22Rv1 (cell line): ENCODE data around the gene DCAF17.
"Not testable (repeated sequence)": the region's sequence is repeated elsewhere in the genome, so short reads cannot be mapped to it uniquely, and the experiment has no call there.

Source experiments
- H3K27ac ChIP-seq: fragments of 450-650 bp; 2 replicates; pipeline ENCODE4 v1.5.1; 2017
- CTCF ChIP-seq: fragments of 450-650 bp; IDR thresholded peaks from 2 replicates; pipeline ENCODE4 v1.5.1; 2017; ENCODE audit warnings: mild to moderate bottlenecking
- ZFX ChIP-seq: fragments of 450-650 bp; IDR thresholded peaks from 2 replicates; pipeline ENCODE4 v1.6.1; 2017; ENCODE audit warnings: antibody characterized with exemption, borderline replicate concordance

Gene DCAF17

DNA sequence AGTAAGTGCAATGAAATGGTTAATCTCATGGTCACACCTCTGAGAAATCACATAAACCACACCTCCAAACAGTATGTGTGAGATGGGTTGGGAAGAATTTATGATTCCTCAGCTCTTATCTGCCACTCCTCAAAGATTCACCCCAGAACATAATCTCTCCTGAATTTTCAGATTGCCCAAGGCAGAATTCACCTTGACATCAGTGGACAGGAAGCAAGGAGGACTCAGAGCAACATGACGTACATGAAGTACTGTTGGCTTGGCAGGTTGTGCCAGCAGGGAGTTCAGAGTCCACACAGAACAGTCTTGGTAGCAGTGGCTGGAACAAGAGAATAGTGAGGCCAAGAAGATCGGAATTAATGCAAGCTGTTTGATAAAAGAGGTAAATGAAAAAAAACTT, 56.6 kb downstream of the DCAF17 start:
- H3K27ac ChIP-seq, result no peak overlapping the region
- TF ChIP-seq ZFX (no peak), CTCF (no peak)

- TF ChIP-seq ZFX (no peak), CTCF (no peak)
- H3K27ac ChIP-seq, result no peak overlapping the region
These were observed 57.3 kb downstream of the DCAF17 start for GRCh38 chr2:171491292-171491691.

GRCh38 chr2:171492664-171493063, 58.6 kb downstream of the DCAF17 start:
- TF ChIP-seq CTCF (no peak), ZFX (no peak)
- H3K27ac ChIP-seq, result no peak overlapping the region

GRCh38 chr2:171497664-171498063, 63.6 kb downstream of the DCAF17 start:
- not testable (repeated sequence) for H3K27ac ChIP-seq

GRCh38 chr2:171505374-171505773, 71.3 kb downstream of the DCAF17 start:
- no peak for TF ChIP-seq ZFX
- TF ChIP-seq CTCF, result no peak
- no peak overlapping the region for H3K27ac ChIP-seq

DNA sequence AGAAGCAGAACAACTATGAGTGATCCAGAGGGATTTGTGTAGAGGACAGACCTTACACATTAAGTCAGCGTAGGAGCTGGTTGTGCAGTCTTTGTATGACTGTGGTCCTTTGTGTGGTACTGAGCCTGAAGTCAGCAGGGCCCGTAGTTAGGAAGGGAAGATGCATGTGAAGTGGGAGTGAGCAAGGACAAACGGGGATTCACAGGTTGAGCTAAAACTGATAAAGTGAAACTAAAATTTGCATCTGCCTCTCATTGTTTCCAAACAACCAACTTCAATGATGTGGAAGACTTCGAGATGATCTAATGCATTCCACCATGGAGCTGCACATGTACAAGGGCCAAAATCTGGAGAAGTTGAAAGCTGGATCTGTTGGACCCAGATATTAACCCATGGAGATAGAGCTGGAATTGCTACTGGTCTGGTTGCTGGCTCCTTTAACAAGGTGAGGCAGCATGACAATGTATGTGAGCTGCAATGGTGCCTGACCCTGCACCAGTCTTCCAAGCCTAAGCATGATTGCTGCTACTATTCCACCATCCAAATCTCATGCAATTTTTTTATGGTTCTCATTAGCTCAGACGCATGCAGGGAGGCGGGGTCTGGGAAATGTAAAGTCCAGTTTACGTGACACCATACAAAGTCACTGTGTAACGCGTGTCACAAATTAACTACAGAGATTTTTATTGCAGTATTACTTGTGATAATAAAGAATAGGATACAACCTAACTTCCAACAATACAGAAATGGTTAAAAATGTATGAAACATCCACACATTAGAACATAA, 76.1 kb downstream of the DCAF17 start:
- no peak for TF ChIP-seq ZFX
- no peak for TF ChIP-seq CTCF
- H3K27ac ChIP-seq, result no peak overlapping the region

DNA sequence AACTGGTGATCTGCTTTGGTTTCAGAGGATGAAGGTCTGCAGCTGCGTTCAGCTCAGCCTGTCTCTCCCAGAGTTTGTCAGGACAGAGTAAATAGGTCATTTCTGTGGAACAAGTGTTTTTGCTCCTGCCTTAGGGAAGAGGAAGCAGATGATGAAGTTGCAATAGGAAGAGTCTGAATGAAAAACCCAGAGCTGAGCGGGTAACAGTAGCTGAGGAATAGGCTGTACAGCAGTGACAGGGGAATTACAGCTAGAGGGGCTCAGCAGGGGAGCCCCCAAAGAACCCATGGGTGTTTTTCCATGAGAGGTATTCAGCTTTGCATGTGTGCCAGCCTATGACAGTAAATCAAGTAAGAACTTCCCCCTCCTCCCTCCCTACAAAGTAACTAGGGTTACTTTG, 78.0 kb downstream of the DCAF17 start:
- no peak overlapping the region for H3K27ac ChIP-seq
- TF ChIP-seq ZFX, result no peak
- no peak for TF ChIP-seq CTCF

DNA sequence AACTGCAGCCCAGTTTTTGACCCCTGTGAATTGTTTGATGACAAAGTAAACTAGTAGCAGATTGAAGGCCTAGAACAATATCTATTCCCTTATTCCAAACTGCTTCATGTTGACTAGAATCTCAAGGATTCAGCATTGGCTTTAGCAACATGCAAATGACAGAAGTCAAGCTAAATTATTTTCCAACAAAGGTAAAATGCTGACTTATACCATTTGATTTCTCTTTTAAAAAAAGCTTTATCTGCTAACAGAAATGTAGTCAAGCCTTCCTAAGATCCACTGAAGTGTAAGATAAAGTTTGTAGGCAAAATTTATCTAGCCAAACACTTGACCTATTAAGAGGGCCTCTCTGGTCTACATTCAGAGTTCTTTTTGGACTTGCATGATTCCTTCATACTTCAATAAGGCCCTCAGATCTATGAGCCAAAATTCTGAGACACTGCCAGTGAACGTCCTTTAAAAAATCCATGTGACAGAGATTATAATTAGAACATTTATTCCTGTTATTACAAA, 78.7 kb downstream of the DCAF17 start:
- no peak for TF ChIP-seq ZFX
- no peak for TF ChIP-seq CTCF
- no peak overlapping the region for H3K27ac ChIP-seq
